IMR-90 (cell line): ENCODE measurements around the gene SLC13A1.

Experiments
- BHLHE40 ChIP-seq: fragments of 150-350 bp; IDR thresholded peaks from 2 replicates; pipeline ENCODE4 v1.6.1; 2016; ENCODE audit warnings: mild to moderate bottlenecking, low read depth, low read length
- CEBPB ChIP-seq: IDR thresholded peaks from 2 replicates; pipeline ENCODE4 v1.6.1; 2012; ENCODE audit warnings: low read depth, low read length, improper control_type of control experiment
- CHD1 ChIP-seq: IDR thresholded peaks from 2 replicates; pipeline ENCODE4 v1.6.1; 2012; ENCODE audit warnings: low read depth, low read length, improper control_type of control experiment
- ELK1 ChIP-seq: fragments of 150-350 bp; IDR thresholded peaks from 2 replicates; pipeline ENCODE4 v1.6.1; 2016; ENCODE audit warnings: low read depth, mild to moderate bottlenecking, low read length, moderate library complexity, borderline replicate concordance
- MAFK ChIP-seq: IDR thresholded peaks from 2 replicates; pipeline ENCODE4 v1.6.1; 2012; ENCODE audit warnings: low read depth, low read length, improper control_type of control experiment
- MAZ ChIP-seq: IDR thresholded peaks from 2 replicates; pipeline ENCODE4 v1.6.1; 2012; ENCODE audit warnings: low read depth, mild to moderate bottlenecking, low read length, improper control_type of control experiment, moderate library complexity, borderline replicate concordance
- MXI1 ChIP-seq: IDR thresholded peaks from 2 replicates; pipeline ENCODE4 v1.6.1; 2012; ENCODE audit warnings: low read depth, mild to moderate bottlenecking, low read length, moderate library complexity, borderline replicate concordance
- POLR2A ChIP-seq: IDR thresholded peaks from 2 replicates; pipeline ENCODE4 v1.6.1; 2012; ENCODE audit warnings: mild to moderate bottlenecking, low read depth, low read length
- RAD21 ChIP-seq: IDR thresholded peaks from 2 replicates; pipeline ENCODE4 v1.6.1; 2012; ENCODE audit warnings: low read length, improper control_type of control experiment
- RFX5 ChIP-seq: IDR thresholded peaks from 2 replicates; pipeline ENCODE4 v1.8.0; 2012; ENCODE audit warnings: low read depth, mild to moderate bottlenecking, low read length, moderate library complexity
- SMC3 ChIP-seq: fragments of 150-350 bp; IDR thresholded peaks from 2 replicates; pipeline ENCODE4 v1.6.1; 2016; ENCODE audit warnings: low read depth, mild to moderate bottlenecking, antibody characterized with exemption, low read length, moderate library complexity
- TF ChIP-seq, protein P1 (sequence below): fragments of 150-350 bp; IDR thresholded peaks from 2 replicates; pipeline ENCODE4 v1.6.1; 2017; ENCODE audit warnings: mild to moderate bottlenecking, antibody characterized with exemption, low read length, low read depth
- TF ChIP-seq, protein P2 (sequence below): conservative IDR thresholded peaks from 2 replicates; pipeline ENCODE4 v1.5.1; 2012; ENCODE audit warnings: mild to moderate bottlenecking, low read depth, low read length, improper control_type of control experiment

DNA sequence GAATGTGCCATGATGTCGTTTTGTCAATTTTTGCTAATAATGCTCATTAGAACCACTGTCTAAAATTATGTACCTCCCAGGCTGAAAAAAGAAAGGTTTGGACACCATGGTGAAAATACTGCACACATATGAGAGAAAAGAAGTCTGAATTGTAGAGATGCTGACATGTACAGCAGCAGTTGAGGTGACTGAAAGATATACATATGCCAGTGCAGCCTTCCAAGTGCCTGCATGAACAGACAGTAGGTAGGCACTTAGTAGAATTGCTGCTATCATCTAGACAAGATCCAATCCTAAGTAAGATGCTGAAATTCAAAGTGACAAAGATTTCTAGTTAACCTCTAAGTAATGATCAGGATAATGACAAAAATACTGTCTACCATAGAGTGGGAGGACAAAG lies 86.9 kb downstream of the SLC13A1 start:
- TF ChIP-seq, protein P1, sequence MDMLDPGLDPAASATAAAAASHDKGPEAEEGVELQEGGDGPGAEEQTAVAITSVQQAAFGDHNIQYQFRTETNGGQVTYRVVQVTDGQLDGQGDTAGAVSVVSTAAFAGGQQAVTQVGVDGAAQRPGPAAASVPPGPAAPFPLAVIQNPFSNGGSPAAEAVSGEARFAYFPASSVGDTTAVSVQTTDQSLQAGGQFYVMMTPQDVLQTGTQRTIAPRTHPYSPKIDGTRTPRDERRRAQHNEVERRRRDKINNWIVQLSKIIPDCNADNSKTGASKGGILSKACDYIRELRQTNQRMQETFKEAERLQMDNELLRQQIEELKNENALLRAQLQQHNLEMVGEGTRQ: no peak
- TF ChIP-seq SMC3 (no peak), MAZ (no peak), POLR2A (no peak), CEBPB (no peak), BHLHE40 (no peak), RAD21 (no peak), RFX5 (no peak), ELK1 (no peak), MAFK (no peak), MXI1 (no peak), CHD1 (no peak)
- TF ChIP-seq, protein P2, sequence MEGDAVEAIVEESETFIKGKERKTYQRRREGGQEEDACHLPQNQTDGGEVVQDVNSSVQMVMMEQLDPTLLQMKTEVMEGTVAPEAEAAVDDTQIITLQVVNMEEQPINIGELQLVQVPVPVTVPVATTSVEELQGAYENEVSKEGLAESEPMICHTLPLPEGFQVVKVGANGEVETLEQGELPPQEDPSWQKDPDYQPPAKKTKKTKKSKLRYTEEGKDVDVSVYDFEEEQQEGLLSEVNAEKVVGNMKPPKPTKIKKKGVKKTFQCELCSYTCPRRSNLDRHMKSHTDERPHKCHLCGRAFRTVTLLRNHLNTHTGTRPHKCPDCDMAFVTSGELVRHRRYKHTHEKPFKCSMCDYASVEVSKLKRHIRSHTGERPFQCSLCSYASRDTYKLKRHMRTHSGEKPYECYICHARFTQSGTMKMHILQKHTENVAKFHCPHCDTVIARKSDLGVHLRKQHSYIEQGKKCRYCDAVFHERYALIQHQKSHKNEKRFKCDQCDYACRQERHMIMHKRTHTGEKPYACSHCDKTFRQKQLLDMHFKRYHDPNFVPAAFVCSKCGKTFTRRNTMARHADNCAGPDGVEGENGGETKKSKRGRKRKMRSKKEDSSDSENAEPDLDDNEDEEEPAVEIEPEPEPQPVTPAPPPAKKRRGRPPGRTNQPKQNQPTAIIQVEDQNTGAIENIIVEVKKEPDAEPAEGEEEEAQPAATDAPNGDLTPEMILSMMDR: no peak
